ENCODE results near the gene NDUFA11.
"Not testable (repeated sequence)": the region's sequence is repeated elsewhere in the genome, so short reads cannot be mapped to it uniquely, and the experiment has no call there.

DNA sequence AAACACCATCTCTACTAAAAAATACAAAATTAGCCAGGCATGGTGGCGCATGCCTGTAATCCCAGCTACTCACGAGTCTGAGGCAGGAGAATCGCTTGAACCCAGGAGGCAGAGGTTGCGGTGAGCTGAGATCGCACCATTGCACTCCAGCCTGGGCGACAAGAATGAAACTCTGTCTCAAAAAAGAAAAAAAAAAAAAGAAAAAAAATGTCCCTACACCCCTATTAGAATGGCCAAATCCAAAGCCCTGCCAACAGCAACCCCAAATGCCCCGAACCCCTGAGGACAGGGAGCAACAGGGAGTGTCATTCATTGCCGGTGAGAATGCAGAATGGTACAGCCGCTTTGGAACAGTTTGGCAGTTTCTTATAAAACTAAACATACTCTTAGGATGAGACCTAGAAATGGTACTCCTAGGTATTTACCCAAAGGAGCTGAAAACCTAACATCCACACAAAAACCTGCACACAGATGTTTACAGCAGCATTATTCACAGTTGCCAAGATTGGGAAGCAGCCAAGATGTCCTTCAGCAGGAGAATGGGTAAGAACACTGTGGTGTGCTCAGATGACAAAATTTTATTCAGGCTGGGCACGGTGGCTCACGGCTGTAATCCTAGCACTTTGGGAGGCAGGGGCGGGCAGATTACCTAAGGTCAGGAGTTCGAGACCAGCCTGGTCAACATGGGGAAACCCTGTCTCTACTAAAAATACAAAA, 20.3 kb downstream of the NDUFA11 start:
- not testable (repeated sequence) for TF ChIP-seq POLR2A (IDR thresholded peaks at IDR 0.05)
- TF ChIP-seq, protein P1, sequence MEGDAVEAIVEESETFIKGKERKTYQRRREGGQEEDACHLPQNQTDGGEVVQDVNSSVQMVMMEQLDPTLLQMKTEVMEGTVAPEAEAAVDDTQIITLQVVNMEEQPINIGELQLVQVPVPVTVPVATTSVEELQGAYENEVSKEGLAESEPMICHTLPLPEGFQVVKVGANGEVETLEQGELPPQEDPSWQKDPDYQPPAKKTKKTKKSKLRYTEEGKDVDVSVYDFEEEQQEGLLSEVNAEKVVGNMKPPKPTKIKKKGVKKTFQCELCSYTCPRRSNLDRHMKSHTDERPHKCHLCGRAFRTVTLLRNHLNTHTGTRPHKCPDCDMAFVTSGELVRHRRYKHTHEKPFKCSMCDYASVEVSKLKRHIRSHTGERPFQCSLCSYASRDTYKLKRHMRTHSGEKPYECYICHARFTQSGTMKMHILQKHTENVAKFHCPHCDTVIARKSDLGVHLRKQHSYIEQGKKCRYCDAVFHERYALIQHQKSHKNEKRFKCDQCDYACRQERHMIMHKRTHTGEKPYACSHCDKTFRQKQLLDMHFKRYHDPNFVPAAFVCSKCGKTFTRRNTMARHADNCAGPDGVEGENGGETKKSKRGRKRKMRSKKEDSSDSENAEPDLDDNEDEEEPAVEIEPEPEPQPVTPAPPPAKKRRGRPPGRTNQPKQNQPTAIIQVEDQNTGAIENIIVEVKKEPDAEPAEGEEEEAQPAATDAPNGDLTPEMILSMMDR (IDR thresholded peaks at IDR 0.05) = not testable (repeated sequence)

Data from lower leg skin (tissue), 3 donors.